H1 (cell line): ENCODE results near the gene RFX5. TPM values are rescaled to one million over a fixed set of nuclear protein-coding genes. Genes with fewer than 3 reads are reported as not detected.

Source experiments
- NRF1 ChIP-seq: IDR thresholded peaks from 2 replicates; pipeline ENCODE4 v1.6.1; 2011; ENCODE audit warnings: mild to moderate bottlenecking, low read depth, low read length, improper control_type of control experiment
- POLR2A ChIP-seq, 2 experiments: IDR thresholded peaks; 1 replicate in 1 of 2; 2 replicates in 1 of 2; pipeline ENCODE4 v1.6.1; 2011; ENCODE audit warnings: low read depth in 2 of 2, low read length in 2 of 2, mild to moderate bottlenecking in 2 of 2; ENCODE audit errors: control extremely low read depth in 1 of 2
- RAD21 ChIP-seq, 2 experiments: IDR thresholded peaks in 1 of 2; conservative IDR thresholded peaks in 1 of 2; 2 replicates each; pipeline ENCODE4 v1.6.1; 2011; ENCODE audit warnings: low read depth in 2 of 2, low read length in 2 of 2, improper control_type of control experiment in 1 of 2, inconsistent platforms in 1 of 2, mild to moderate bottlenecking in 1 of 2, moderate library complexity in 1 of 2
- polyA plus RNA-seq, 7 experiments: library from polyadenylated mRNA; depleted of rRNA in 3 of 7; stranded (reverse) in 5 of 7; unstranded in 2 of 7; fragments of >200 nt in 5 of 7; fragments of 200-250 nt in 2 of 7; gene quantifications; 1 replicate in 5 of 7; 2 replicates in 1 of 7; 4 replicates in 1 of 7; pipeline versions ENCODE4 v1.2.1 to v1.2.3, GENCODE V29; 2011 to 2013; ENCODE audit warnings: missing spikeins in 2 of 7, mixed read lengths in 2 of 7
- total RNA-seq: library from RNA; stranded (reverse); fragmentation: NEBNext Ultra II Directional; extraction: Animal tissue kit (Norgen Biotek cat#: 25700); gene quantifications from 2 replicates; pipeline ENCODE4 v1.2.1, GENCODE V29; 2021
- TF ChIP-seq, protein P1 (sequence below), 3 experiments: IDR thresholded peaks; 1 replicate in 2 of 3; 2 replicates in 1 of 3; pipeline versions ENCODE4 v1.5.1 to v1.6.1; 2011; ENCODE audit warnings: low read length in 3 of 3, mild to moderate bottlenecking in 3 of 3, inconsistent platforms in 2 of 3, low read depth in 1 of 3, moderate library complexity in 1 of 3; ENCODE audit not compliant: insufficient read depth in 1 of 3; ENCODE audit errors: control extremely low read depth in 1 of 3

The RFX5 gene
- total and polyA plus RNA-seq, 2 of the 8 experiments (the other 6 are each of a cell fraction or from before 2014, with no cell fraction given): 27.8 to 59.7 TPM

DNA sequence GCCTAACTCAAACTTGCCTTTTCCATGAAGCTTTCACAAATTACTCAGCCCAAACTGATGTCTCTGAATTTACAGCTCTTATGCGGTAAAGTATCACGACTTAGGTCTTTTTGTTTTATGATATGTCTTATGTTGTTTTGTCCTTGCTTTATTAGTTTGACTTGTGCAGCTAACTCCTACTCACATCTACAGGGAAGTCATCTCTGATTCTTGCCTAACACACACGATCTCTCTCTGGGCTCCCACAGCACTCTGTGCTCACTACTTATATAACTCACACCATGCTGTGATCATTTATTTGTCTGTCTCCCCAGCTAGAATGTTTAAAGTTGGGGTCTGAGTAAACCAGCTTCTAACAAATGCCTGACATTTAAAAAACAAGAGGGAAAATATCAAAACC is 10.5 kb downstream of the RFX5 start (continued):
- TF ChIP-seq, protein P1, sequence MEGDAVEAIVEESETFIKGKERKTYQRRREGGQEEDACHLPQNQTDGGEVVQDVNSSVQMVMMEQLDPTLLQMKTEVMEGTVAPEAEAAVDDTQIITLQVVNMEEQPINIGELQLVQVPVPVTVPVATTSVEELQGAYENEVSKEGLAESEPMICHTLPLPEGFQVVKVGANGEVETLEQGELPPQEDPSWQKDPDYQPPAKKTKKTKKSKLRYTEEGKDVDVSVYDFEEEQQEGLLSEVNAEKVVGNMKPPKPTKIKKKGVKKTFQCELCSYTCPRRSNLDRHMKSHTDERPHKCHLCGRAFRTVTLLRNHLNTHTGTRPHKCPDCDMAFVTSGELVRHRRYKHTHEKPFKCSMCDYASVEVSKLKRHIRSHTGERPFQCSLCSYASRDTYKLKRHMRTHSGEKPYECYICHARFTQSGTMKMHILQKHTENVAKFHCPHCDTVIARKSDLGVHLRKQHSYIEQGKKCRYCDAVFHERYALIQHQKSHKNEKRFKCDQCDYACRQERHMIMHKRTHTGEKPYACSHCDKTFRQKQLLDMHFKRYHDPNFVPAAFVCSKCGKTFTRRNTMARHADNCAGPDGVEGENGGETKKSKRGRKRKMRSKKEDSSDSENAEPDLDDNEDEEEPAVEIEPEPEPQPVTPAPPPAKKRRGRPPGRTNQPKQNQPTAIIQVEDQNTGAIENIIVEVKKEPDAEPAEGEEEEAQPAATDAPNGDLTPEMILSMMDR (IDR thresholded peaks at IDR 0.05; ENCODE audit: control extremely low read depth in 1 of 3, insufficient read depth in 1 of 3, low read depth in 1 of 3, low read length in 3 of 3): no peak
- no peak for TF ChIP-seq RAD21 (IDR thresholded peaks at IDR 0.05 in 1 of 2, conservative IDR thresholded peaks at IDR 0.05 in 1 of 2; ENCODE audit: low read depth in 2 of 2, low read length in 2 of 2)
- TF ChIP-seq POLR2A (IDR thresholded peaks at IDR 0.05; ENCODE audit: control extremely low read depth in 1 of 2, low read depth in 2 of 2, low read length in 2 of 2): no peak
- no peak for TF ChIP-seq NRF1
